Suprapubic skin (tissue), 4 donors: ENCODE measurements around the gene UMOD. TPM values are rescaled to one million over a fixed set of nuclear protein-coding genes. Genes with fewer than 3 reads are reported as not detected.

ENCODE experiments used
- DNase-seq, 2 donors: peaks; one replicate each; pipeline ENCODE4 v3.0.0-alpha.2; 2019; ENCODE audit warnings: low spot score in 2 of 2
- H3K27ac ChIP-seq: fragments of 200-600 bp; sonication (generic); one replicate; pipeline ENCODE4 v1.5.1; 2019
- H3K27me3 ChIP-seq: fragments of 200-600 bp; sonication (generic); one replicate; pipeline ENCODE4 v1.5.1; 2019
- H3K36me3 ChIP-seq: fragments of 200-600 bp; sonication (generic); one replicate; pipeline ENCODE4 v1.5.1; 2019
- H3K4me1 ChIP-seq: fragments of 200-600 bp; sonication (generic); one replicate; pipeline ENCODE4 v1.5.1; 2019
- H3K4me3 ChIP-seq: fragments of 200-600 bp; sonication (generic); one replicate; pipeline ENCODE4 v1.5.1; 2019; ENCODE audit warnings: mild to moderate bottlenecking
- H3K9me3 ChIP-seq: fragments of 200-600 bp; sonication (generic); one replicate; pipeline ENCODE4 v1.5.1; 2019
- EP300 ChIP-seq: sonication (generic); formaldehyde crosslinking; IDR thresholded peaks from one replicate; pipeline ENCODE4 v1.6.1; 2017; ENCODE audit warnings: antibody characterized with exemption
- POLR2A ChIP-seq, 2 donors: fragments of 450-650 bp; IDR thresholded peaks; one replicate each; pipeline ENCODE4 v1.6.1; 2017; ENCODE audit warnings: antibody characterized with exemption in 2 of 2, mild to moderate bottlenecking in 2 of 2, moderate library complexity in 2 of 2
- POLR2AphosphoS5 ChIP-seq, 3 donors: sonication (generic); formaldehyde crosslinking; IDR thresholded peaks; one replicate each; pipeline ENCODE4 v1.6.1; 2017; ENCODE audit warnings: antibody characterized with exemption in 3 of 3
- WGBS: methylation state at CpG from one replicate; pipeline ENCODE4 v1.1.5; 2018; 5-methylcytosine and 5-hydroxymethylcytosine counted together
- total RNA-seq, 4 donors: library from RNA; depleted of rRNA; stranded (reverse); fragments of >200 nt; gene quantifications; one replicate each; pipeline ENCODE4 v1.1.0, GENCODE V29; 2016
- TF ChIP-seq, protein P1 (sequence below), 2 donors: fragments of 200-600 bp in 1 of 2; fragments of 450-650 bp in 1 of 2; sonication (generic) in 1 of 2; IDR thresholded peaks; one replicate each; pipeline ENCODE4 v1.5.1; 2016 to 2019; ENCODE audit warnings: antibody characterized with exemption in 2 of 2, mild to moderate bottlenecking in 1 of 2, moderate library complexity in 1 of 2

The UMOD gene
- total RNA-seq, 4 donors from 2014 or later, result not detected

DNA sequence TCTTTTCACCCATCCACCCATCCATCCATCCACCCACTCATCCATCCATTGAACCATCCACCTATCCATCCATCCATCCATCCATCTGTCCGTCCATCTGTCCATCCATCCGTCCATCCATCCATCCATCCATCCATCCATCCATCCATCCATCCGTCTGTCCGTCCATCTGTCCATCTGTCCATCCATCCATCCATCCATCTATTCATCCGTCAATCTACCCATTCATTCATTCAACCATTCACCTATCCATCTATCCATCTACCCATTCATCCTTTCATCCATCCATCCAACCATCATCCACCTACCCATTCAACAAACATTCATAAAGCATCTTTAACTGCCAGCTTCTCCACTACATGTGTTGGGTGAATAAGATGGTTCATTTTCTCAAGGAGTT lies 54.1 kb downstream of the UMOD start:
- H3K27ac ChIP-seq, result no peak overlapping the region
- no peaks in the 10 kb centered on the region for H3K36me3 ChIP-seq
- no peaks in the 10 kb centered on the region for H3K4me1 ChIP-seq
- H3K9me3 ChIP-seq, result no peaks in the 10 kb centered on the region
- no peak overlapping the region for H3K4me3 ChIP-seq
- H3K27me3 ChIP-seq, result peaks cover 7% of the 10 kb centered on the region
- no peak for DNase-seq
- TF ChIP-seq, protein P1, sequence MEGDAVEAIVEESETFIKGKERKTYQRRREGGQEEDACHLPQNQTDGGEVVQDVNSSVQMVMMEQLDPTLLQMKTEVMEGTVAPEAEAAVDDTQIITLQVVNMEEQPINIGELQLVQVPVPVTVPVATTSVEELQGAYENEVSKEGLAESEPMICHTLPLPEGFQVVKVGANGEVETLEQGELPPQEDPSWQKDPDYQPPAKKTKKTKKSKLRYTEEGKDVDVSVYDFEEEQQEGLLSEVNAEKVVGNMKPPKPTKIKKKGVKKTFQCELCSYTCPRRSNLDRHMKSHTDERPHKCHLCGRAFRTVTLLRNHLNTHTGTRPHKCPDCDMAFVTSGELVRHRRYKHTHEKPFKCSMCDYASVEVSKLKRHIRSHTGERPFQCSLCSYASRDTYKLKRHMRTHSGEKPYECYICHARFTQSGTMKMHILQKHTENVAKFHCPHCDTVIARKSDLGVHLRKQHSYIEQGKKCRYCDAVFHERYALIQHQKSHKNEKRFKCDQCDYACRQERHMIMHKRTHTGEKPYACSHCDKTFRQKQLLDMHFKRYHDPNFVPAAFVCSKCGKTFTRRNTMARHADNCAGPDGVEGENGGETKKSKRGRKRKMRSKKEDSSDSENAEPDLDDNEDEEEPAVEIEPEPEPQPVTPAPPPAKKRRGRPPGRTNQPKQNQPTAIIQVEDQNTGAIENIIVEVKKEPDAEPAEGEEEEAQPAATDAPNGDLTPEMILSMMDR (IDR thresholded peaks at IDR 0.05), result no peak
- WGBS, result 88% methylated on average over 5 of the region's 5 CpGs

DNA sequence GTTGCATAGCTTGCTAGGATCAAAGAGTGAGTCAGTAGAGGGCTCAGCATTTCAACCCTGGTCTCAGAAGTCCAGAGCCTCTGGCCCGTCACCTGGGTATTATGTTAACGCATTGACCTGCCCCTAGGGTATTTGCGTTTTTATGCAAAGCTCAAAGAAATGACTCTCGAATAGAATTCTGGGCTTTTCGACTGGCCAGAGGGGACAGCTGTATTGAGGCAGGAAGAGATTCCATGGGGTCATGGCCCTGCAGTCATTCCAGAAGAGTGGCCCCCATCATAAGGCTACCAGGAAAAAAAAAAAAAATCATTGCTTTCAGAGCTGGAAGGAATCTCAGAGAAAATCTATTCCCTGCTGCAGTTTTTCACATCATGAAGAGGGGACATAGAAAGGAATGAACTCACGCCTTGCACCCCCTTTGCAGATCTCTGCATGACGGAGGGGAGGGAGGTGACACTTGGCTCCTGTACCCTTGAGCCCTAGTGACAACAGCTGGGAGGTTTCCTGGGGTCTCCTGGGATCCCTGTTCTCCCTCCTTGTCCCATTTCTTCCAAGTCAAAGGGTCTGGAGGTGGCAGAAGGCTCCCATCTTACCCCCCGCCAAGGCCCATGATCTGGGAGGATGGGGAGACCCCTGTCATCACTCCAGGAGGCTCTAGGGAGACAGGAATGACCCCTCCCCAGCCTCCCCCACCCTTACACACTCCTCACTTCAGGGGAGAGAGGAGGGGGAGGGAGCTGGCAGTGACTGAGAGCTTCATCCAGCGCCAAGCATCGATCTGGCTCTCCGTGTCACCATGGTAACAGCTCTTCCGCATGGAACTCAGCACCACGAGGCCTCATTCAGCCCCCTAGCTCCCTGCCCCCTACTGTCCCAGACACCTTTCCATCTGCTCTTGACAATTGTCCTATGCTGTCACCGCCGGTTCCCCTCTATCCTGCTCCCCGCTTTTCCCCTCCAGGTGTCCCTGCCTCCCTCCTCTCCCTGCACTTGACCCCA lies 61.0 kb downstream of the UMOD start:
- Histone ChIP-seq H3K4me3 (no peak overlapping the region), H3K27ac (no peak overlapping the region), H3K36me3 (no peaks in the 10 kb centered on the region), H3K9me3 (no peaks in the 10 kb centered on the region), H3K4me1 (no peaks in the 10 kb centered on the region), H3K27me3 (peaks cover 20% of the 10 kb centered on the region)
- no peak for DNase-seq
- no peak for TF ChIP-seq POLR2AphosphoS5 (IDR thresholded peaks at IDR 0.05)
- no peak for TF ChIP-seq EP300
- TF ChIP-seq, protein P1 (IDR thresholded peaks at IDR 0.05), result no peak
- no peak for TF ChIP-seq POLR2A (IDR thresholded peaks at IDR 0.05)
- 36% methylated on average over 14 of the region's 16 CpGs for WGBS

DNA sequence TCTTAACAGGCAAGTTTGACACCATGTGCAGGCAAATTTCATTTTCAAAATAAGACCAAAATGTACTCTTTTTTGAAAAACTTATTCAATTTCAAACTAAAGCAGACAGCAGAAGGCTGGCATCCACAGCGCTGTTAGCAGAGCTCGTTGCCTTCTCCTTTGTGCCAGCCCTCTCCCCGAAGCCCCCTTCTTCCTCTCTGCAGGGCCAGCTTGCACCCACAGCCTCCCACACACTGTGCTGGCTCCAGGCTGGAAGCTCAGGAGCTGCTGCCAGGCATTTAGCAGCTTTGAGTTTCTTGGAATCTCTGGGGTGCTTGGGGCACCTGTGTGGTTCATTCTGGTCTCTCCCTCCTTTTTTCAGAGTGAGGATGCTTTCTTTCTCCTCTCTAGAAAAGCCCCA lies 62.9 kb downstream of the UMOD start:
- no peak overlapping the region for H3K27ac ChIP-seq
- peaks cover 17% of the 10 kb centered on the region for H3K27me3 ChIP-seq
- no peaks in the 10 kb centered on the region for H3K36me3 ChIP-seq
- H3K9me3 ChIP-seq, result no peaks in the 10 kb centered on the region
- no peak overlapping the region for H3K4me3 ChIP-seq
- no peaks in the 10 kb centered on the region for H3K4me1 ChIP-seq
- 82% methylated on average over 3 of the region's 3 CpGs for WGBS
- TF ChIP-seq POLR2A (IDR thresholded peaks at IDR 0.05) (no peak), POLR2AphosphoS5 (IDR thresholded peaks at IDR 0.05) (no peak), EP300 (no peak)
- TF ChIP-seq, protein P1 (IDR thresholded peaks at IDR 0.05), result no peak
- DNase-seq, result no peak

DNA sequence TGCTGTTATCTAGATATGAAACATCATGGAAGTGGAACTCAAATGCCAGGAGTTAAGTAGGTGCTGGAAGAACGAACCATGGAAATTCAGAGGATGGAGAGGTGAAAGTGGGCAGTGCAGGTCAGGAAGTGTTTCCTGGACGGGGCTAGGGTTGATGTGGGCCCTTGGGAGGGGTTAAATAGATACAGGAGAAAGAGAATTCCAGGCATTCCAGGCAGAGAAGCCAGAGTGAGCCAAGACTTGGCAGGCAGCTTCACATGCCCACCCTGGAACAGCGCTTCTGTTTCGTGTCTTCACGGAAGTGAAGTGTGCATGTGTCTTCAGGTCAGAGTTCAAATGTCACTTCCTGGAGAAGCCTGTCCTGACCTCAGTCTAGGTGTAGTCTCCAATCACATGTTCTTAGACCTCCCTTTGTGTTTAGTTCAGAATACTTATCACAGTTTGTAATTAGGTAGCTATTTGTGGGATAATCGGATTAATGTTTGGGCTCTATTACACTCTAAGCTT lies 66.5 kb downstream of the UMOD start:
- Histone ChIP-seq H3K27me3 (peaks cover 6% of the 10 kb centered on the region), H3K36me3 (no peaks in the 10 kb centered on the region), H3K27ac (no peak overlapping the region), H3K4me3 (no peak overlapping the region), H3K9me3 (no peaks in the 10 kb centered on the region), H3K4me1 (no peaks in the 10 kb centered on the region)
- WGBS, result 38% methylated on average over 6 of the region's 6 CpGs
- DNase-seq, result no peak
- TF ChIP-seq POLR2AphosphoS5 (IDR thresholded peaks at IDR 0.05), result no peak
- no peak for TF ChIP-seq EP300
- TF ChIP-seq, protein P1 (IDR thresholded peaks at IDR 0.05), result no peak
- TF ChIP-seq POLR2A (IDR thresholded peaks at IDR 0.05), result no peak

Other genes starting within 250 kb of the UMOD start
- under 1 TPM in 1 of 4 donors, not detected in 3; 0.31 TPM for gene GP2, start 25.2 kb downstream of the UMOD start, total RNA-seq
- gene PDILT, start 52.0 kb upstream of the UMOD start, total RNA-seq, result not detected
- 10 to 100 TPM in 1 of 4 donors, 1 to 10 TPM in 3; 1.2 to 11.4 (median 4.6) TPM for gene ACSM5, start 56.8 kb upstream of the UMOD start, total RNA-seq
- not detected for gene ACSM2A, start 98.8 kb upstream of the UMOD start, total RNA-seq
- gene ACSM2B, start 223.7 kb upstream of the UMOD start, total RNA-seq, result under 1 TPM in 1 of 4 donors, not detected in 3; 0.32 TPM